Measurements from ENCODE around the gene BFSP2. TPM values are rescaled to one million over a fixed set of nuclear protein-coding genes. Genes with fewer than 3 reads are reported as not detected.

Gene BFSP2
- total RNA-seq, 1 donor from 2014 or later: not detected

- DNase-seq (ENCODE audit: low spot score): peak; percentile 20
These were observed 14.2 kb downstream of the BFSP2 start for GRCh38 chr3:133414021-133414392.

- DNase-seq (ENCODE audit: low spot score): no peak
These were observed 18.5 kb downstream of the BFSP2 start for GRCh38 chr3:133418361-133418760.

- no peak for DNase-seq (ENCODE audit: low spot score)
These were observed 19.5 kb downstream of the BFSP2 start for GRCh38 chr3:133419151-133419909.

- DNase-seq (ENCODE audit: low spot score): no peak
These were observed 25.3 kb downstream of the BFSP2 start for GRCh38 chr3:133424937-133425869.

GRCh38 chr3:133425898-133426297 lies 26.0 kb downstream of the BFSP2 start:
- DNase-seq (ENCODE audit: low spot score): no peak

- DNase-seq (ENCODE audit: low spot score): no peak
These were observed 26.9 kb downstream of the BFSP2 start for GRCh38 chr3:133426721-133427120.

- no peak for DNase-seq (ENCODE audit: low spot score)
These were observed 28.7 kb downstream of the BFSP2 start for GRCh38 chr3:133428552-133428951.

- no peak for DNase-seq (ENCODE audit: low spot score)
These were observed 29.2 kb downstream of the BFSP2 start for GRCh38 chr3:133429063-133429462.

- DNase-seq (ENCODE audit: low spot score): no peak
These were observed 39.7 kb downstream of the BFSP2 start for GRCh38 chr3:133439563-133439962.

- no peak for DNase-seq (ENCODE audit: low spot score)
These were observed 40.8 kb downstream of the BFSP2 start for GRCh38 chr3:133440652-133441051.

GRCh38 chr3:133441867-133442270 lies 42.0 kb downstream of the BFSP2 start:
- no peak for DNase-seq (ENCODE audit: low spot score)

- DNase-seq (ENCODE audit: low spot score): no peak
These were observed 42.7 kb downstream of the BFSP2 start for GRCh38 chr3:133442518-133442917.

GRCh38 chr3:133443649-133444422 lies 44.0 kb downstream of the BFSP2 start:
- DNase-seq (ENCODE audit: low spot score): no peak

GRCh38 chr3:133444423-133444774 lies 44.5 kb downstream of the BFSP2 start:
- no peak for DNase-seq (ENCODE audit: low spot score)

GRCh38 chr3:133445108-133445507 lies 45.3 kb downstream of the BFSP2 start:
- no peak for DNase-seq (ENCODE audit: low spot score)

GRCh38 chr3:133447750-133448477 lies 48.1 kb downstream of the BFSP2 start:
- DNase-seq (ENCODE audit: low spot score): no peak

- no peak for DNase-seq (ENCODE audit: low spot score)
These were observed 48.7 kb downstream of the BFSP2 start for GRCh38 chr3:133448478-133449122.

GRCh38 chr3:133451309-133451708 lies 51.5 kb downstream of the BFSP2 start:
- no peak for DNase-seq (ENCODE audit: low spot score)

- no peak for DNase-seq (ENCODE audit: low spot score)
These were observed 52.9 kb downstream of the BFSP2 start for GRCh38 chr3:133452641-133453319.

GRCh38 chr3:133453383-133453782 lies 53.5 kb downstream of the BFSP2 start:
- no peak for DNase-seq (ENCODE audit: low spot score)

All from mesenteric fat pad (tissue), 1 donor.